Gastroesophageal sphincter (tissue), 3 donors: ENCODE results near the gene ETFB.

Experiments used
- POLR2A ChIP-seq, 2 donors: fragments of 450-650 bp; IDR thresholded peaks; one replicate each; pipeline ENCODE4 v1.6.1; 2017; ENCODE audit warnings: antibody characterized with exemption in 2 of 2, mild to moderate bottlenecking in 2 of 2, moderate library complexity in 1 of 2
- TF ChIP-seq, protein P1 (sequence below), 4 experiments: fragments of 200-600 bp in 2 of 4; fragments of 450-650 bp in 2 of 4; sonication (generic) in 1 of 4; IDR thresholded peaks; one replicate each; pipeline ENCODE4 v1.5.1; 2017 to 2019; ENCODE audit warnings: antibody characterized with exemption in 4 of 4, mild to moderate bottlenecking in 2 of 4, moderate library complexity in 2 of 4

DNA sequence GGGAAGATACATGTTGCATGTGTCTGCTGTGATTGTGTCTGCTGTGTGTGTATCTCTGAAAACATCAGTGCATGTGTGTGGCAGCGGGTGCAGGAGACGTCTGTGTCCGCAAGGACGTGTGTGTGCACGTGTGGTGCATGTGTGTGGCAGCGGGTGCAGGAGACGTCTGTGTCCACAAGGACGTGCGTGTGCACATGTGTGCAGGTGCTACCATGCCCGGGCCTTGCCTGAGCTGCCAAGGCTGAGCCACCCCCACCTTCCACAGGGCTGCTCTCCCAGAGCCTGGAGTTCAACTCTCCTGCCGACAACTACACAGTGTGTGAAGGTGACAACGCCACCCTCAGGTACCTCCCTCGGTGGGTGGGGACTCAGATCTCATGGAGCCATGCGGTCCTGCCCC is 44.4 kb downstream of the ETFB start:
- TF ChIP-seq, protein P1, sequence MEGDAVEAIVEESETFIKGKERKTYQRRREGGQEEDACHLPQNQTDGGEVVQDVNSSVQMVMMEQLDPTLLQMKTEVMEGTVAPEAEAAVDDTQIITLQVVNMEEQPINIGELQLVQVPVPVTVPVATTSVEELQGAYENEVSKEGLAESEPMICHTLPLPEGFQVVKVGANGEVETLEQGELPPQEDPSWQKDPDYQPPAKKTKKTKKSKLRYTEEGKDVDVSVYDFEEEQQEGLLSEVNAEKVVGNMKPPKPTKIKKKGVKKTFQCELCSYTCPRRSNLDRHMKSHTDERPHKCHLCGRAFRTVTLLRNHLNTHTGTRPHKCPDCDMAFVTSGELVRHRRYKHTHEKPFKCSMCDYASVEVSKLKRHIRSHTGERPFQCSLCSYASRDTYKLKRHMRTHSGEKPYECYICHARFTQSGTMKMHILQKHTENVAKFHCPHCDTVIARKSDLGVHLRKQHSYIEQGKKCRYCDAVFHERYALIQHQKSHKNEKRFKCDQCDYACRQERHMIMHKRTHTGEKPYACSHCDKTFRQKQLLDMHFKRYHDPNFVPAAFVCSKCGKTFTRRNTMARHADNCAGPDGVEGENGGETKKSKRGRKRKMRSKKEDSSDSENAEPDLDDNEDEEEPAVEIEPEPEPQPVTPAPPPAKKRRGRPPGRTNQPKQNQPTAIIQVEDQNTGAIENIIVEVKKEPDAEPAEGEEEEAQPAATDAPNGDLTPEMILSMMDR (IDR thresholded peaks at IDR 0.05), result no peak
- TF ChIP-seq POLR2A (IDR thresholded peaks at IDR 0.05), result no peak
